HepG2 (cell line): ENCODE results near the gene SPG7.
"Not testable (repeated sequence)": the region's sequence is repeated elsewhere in the genome, so short reads cannot be mapped to it uniquely, and the experiment has no call there.

Source experiments
- ADNP ChIP-seq: sonication (generic); formaldehyde crosslinking; IDR thresholded peaks from 2 replicates; pipeline ENCODE4 v1.4.0; 2020; ENCODE audit warnings: missing genetic modification reagents
- ELF4 ChIP-seq: sonication (generic); formaldehyde crosslinking; IDR thresholded peaks from 2 replicates; pipeline ENCODE4 v1.5.0; 2020; ENCODE audit warnings: missing genetic modification reagents, mild to moderate bottlenecking, moderate library complexity, borderline replicate concordance
- MIER2 ChIP-seq: IDR thresholded peaks from 2 replicates; pipeline ENCODE4 v1.6.1; 2016; ENCODE audit warnings: missing biosample characterization, missing genetic modification reagents
- NONO ChIP-seq, 2 experiments: fragments of 450-650 bp in 1 of 2; sonication (generic) in 1 of 2; formaldehyde crosslinking in 1 of 2; IDR thresholded peaks in 1 of 2; conservative IDR thresholded peaks in 1 of 2; 2 replicates each; pipeline versions ENCODE4 v1.6.1 to v1.8.0; 2017 to 2022; ENCODE audit warnings: mild to moderate bottlenecking in 1 of 2, missing genetic modification reagents in 1 of 2, moderate library complexity in 1 of 2
- RNF2 ChIP-seq: fragments of 450-650 bp; conservative IDR thresholded peaks from 2 replicates; pipeline ENCODE4 v1.6.1; 2016; ENCODE audit warnings: low read depth
- XBP1 ChIP-seq: sonication (generic); formaldehyde crosslinking; IDR thresholded peaks from 2 replicates; pipeline ENCODE4 v1.5.0; 2020; ENCODE audit warnings: missing genetic modification reagents
- ZBTB3 ChIP-seq: sonication (generic); formaldehyde crosslinking; IDR thresholded peaks from 2 replicates; pipeline ENCODE4 v1.4.0; 2020; ENCODE audit warnings: low read depth, mild to moderate bottlenecking, moderate library complexity, missing genetic modification reagents, borderline replicate concordance
- ZNF253 ChIP-seq: sonication (generic); formaldehyde crosslinking; IDR thresholded peaks from 2 replicates; pipeline ENCODE4 v1.8.0; 2022; ENCODE audit warnings: mild to moderate bottlenecking, missing genetic modification reagents, borderline replicate concordance
- ZNF616 ChIP-seq: sonication (generic); formaldehyde crosslinking; IDR thresholded peaks from 2 replicates; pipeline ENCODE4 v1.5.0; 2020; ENCODE audit warnings: low read depth, mild to moderate bottlenecking, missing genetic modification reagents
- TF ChIP-seq, protein P1 (sequence below): sonication (generic); formaldehyde crosslinking; IDR thresholded peaks from 2 replicates; pipeline ENCODE4 v1.5.0; 2020; ENCODE audit warnings: mild to moderate bottlenecking, missing genetic modification reagents, moderate library complexity

DNA sequence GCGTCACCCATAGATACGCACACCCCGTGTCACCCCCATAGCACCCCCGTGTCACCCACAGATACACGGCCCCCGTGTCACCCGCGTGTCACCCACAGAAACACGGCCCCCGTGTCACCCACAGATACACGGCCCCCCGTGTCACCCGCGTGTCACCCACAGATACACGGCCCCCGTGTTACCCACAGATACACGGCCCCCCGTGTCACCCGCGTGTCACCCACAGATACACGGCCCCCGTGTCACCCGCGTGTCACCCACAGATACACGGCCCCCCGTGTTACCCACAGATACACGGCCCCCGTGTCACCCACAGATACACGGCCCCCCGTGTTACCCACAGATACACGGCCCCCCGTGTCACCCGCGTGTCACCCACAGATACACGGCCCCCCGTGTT is 79.5 kb downstream of the SPG7 start:
- not testable (repeated sequence) for TF ChIP-seq ZBTB3 (CRISPR knock-in tag); ELF4 (CRISPR knock-in tag); NONO (IDR thresholded peaks at IDR 0.05); NONO (CRISPR knock-in tag; conservative IDR thresholded peaks at IDR 0.05); XBP1 (CRISPR knock-in tag); ZNF616 (CRISPR knock-in tag); ZNF253; RNF2; ADNP; MIER2
- TF ChIP-seq, protein P1, sequence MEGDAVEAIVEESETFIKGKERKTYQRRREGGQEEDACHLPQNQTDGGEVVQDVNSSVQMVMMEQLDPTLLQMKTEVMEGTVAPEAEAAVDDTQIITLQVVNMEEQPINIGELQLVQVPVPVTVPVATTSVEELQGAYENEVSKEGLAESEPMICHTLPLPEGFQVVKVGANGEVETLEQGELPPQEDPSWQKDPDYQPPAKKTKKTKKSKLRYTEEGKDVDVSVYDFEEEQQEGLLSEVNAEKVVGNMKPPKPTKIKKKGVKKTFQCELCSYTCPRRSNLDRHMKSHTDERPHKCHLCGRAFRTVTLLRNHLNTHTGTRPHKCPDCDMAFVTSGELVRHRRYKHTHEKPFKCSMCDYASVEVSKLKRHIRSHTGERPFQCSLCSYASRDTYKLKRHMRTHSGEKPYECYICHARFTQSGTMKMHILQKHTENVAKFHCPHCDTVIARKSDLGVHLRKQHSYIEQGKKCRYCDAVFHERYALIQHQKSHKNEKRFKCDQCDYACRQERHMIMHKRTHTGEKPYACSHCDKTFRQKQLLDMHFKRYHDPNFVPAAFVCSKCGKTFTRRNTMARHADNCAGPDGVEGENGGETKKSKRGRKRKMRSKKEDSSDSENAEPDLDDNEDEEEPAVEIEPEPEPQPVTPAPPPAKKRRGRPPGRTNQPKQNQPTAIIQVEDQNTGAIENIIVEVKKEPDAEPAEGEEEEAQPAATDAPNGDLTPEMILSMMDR (CRISPR knock-in tag): not testable (repeated sequence)
